Left cardiac atrium (tissue), 4 donors: Measurements from ENCODE around the gene NAIF1. TPM values are rescaled to one million over a fixed set of nuclear protein-coding genes. Genes with fewer than 3 reads are reported as not detected.
A peak's percentile ranks its signal among the peaks of the same experiment; 100 is the strongest.
"Not testable (repeated sequence)": the region's sequence is repeated elsewhere in the genome, so short reads cannot be mapped to it uniquely, and the experiment has no call there.

Source experiments
- ATAC-seq, 2 donors: fragments of 200-7000 bp; cut with Tn5 transposase; one replicate each; pipeline ENCODE4 v1.9.1; 2020; ENCODE audit warnings: mild to moderate bottlenecking in 2 of 2, moderate library complexity in 2 of 2
- DNase-seq: peaks from one replicate; pipeline ENCODE4 v3.0.0-alpha.2; 2020
- intact Hi-C, 2 donors: fragments of 100-400 bp; cut with DNase I; formaldehyde crosslinking; loops; one replicate each; pipeline versions ENCODE4 v1.14.1 to v1.15.1; 2022 to 2023
- long read RNA-seq: library from polyadenylated mRNA; unstranded; transcript quantifications from one replicate; pipeline ENCODE4 v2.0.0, GENCODE V29; 2021
- total RNA-seq, 2 donors: library from RNA; stranded (reverse); fragmentation: NEBNext Ultra II Directional; extraction: Animal tissue kit (Norgen Biotek cat#: 25700); gene quantifications; one replicate each; pipeline ENCODE4 v1.2.1, GENCODE V29; 2021
- donor health status: DM: no; HTN: yes; CAD: no.
- donor health status: DM: no; HTN: yes; CAD: no; lungs with severe emphysema.
- donor health status: DM: yes; HTN: yes; CAD: no.
- donor health status: Dilated cardiomyopathy.

Gene NAIF1
- 1 to 10 TPM; 5.8 to 6.1 TPM for total RNA-seq
- long read RNA-seq, partial matches to known transcripts, result 0 of 3 reads
- long read RNA-seq, other reads (novel, unspliced or antisense), result 0 of 3 reads

DNA sequence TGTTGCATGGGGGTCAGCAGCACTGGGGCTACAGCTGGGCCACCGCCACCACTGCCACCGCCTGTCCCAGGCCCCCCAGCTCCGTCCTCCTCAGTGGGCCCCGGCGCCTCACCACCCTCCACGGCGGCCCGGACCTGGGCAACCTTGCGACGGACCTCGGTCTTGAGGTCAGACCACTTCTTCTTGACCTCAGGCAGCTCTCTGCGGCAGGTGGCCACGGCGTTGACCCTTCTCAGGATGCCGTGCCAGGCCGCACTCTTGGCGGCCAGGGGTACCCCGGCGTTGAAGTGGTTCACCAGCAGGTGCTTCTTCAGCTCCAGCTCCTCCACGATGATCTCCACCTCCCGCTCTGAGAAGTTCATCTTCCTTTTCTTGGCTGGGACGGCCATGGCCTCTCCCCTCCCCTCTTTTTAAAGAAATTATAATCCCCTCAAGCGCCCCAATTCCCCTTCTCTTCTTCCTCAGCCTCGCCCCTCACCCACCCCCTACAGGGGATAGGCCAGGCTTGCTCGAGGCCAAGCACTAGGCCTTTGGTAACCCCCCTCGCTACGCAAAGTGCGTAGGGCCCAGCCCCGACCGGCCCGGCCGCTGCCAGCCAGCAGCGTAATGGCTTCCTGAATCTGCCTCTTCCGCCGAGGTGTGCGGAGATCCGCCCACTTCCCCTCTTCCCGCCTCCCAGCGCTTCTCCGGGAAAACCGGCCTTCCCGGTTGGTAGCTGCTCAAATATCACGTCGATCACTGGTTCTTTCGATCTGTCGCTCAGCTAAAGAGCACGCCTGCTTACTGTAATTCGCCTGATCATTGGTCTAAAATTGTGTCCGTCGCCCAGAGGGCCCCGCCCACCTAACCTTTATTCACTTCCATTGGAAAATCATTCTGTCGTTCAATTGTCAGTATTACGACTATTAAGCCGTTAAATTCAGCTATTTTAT, at the start of gene NAIF1:
NAIF1 (minus strand) TSS at position 608 of the 932 bp plus-strand sequence; CDS start at position 389, 219 bp downstream.
- intact Hi-C loops, result no loop called here
- DNase-seq (peak; percentile 95), ATAC-seq (peak; percentile 84 to 87)

DNA sequence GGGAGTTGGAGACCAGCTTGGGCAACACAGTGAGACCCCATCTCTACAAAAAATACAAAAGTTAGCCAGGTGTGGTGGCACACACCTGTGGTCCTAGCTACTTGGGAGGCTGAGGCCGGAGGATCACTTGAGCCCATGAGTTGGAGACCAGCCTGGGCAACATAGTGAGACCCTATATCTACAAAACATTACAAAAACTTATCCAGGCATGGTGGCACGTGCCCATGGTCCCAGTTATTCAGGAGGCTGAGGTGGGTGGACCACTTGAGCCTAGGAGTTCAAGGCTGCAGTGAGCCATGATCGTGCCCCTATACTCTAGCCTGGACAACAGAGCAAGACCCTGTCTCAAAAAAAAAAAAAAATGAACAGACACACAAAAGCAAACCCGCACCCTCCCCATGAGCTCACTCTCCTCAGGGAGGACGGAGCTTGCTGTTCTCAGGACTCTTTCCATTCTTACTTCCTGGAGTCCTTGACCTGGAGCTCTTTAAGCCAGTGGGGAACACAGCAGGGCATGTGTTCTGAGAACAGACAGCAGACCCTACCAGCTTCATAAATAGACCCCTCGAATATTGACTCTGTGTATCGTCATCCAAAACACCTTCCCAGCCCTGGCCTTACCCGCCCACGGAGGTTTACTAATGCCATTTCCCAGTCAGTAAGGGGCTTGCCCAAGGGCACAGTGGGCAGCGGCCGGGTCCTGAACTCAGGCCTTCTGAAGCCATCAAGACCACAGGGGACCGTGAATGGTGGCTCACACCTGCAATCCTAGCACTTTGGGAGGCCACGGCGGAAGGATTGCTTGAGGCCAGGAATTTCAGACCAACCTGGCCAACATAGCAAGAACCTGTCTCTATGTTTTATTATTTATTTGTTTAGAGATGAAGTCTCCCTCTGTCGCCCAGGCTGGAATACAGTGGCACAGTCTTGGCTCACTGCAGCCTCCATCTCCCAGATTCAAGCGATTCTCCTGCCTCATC, 49.3 kb upstream of the NAIF1 start:
- intact Hi-C loops, result loop anchor here (2.0 to 10.0 kb wide), 3 partner anchors 34 to 174 kb away; no protein-coding TSS in a partner anchor
- DNase-seq (no peak), ATAC-seq (no peak)

DNA sequence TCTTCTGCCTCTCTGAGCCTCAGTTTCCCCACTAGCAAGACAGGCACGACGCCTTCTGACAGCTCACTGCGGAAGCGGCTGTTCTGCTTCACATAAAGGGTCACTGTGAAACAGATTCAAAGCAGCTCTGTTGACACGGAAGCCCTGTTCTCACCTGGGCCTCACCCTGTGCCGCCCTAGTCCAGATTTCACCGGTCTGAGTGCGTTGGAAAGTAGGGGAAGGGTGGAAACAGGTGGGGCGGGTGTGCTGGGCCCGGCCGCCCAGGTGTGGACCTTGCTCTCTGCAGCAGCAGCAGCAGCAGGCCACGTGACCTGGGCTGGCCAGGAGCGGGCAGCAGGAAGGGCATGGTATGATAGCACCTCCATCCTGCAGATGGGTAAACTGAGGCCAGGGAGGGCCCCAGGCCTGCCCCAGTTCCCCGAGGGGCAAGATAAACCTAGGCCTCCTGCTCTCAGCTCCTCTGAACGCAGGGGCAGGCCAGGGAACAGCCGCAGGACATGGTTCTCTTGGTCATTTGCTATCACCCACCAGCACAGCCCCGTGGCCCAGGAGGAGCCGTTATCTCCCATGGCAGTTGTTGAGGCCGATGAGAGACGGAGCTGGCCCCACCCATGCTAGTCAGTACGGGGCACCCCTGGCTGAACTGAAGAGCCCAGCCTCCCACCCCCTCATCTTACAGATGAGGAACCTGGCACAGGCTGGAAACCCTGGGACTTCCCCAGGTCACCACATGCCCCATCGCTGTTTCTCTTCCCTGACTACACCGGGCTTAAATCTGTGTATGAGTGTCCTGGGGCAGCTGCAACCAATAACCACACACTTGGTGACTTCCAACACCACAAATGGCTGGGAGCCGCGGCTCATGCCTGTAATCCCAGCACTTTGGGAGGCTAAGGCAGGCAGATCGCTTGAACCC, 48.3 kb upstream of the NAIF1 start:
- intact Hi-C loops, result loop anchor here (2.0 to 10.0 kb wide), 3 partner anchors 33 to 173 kb away; no protein-coding TSS in a partner anchor

DNA sequence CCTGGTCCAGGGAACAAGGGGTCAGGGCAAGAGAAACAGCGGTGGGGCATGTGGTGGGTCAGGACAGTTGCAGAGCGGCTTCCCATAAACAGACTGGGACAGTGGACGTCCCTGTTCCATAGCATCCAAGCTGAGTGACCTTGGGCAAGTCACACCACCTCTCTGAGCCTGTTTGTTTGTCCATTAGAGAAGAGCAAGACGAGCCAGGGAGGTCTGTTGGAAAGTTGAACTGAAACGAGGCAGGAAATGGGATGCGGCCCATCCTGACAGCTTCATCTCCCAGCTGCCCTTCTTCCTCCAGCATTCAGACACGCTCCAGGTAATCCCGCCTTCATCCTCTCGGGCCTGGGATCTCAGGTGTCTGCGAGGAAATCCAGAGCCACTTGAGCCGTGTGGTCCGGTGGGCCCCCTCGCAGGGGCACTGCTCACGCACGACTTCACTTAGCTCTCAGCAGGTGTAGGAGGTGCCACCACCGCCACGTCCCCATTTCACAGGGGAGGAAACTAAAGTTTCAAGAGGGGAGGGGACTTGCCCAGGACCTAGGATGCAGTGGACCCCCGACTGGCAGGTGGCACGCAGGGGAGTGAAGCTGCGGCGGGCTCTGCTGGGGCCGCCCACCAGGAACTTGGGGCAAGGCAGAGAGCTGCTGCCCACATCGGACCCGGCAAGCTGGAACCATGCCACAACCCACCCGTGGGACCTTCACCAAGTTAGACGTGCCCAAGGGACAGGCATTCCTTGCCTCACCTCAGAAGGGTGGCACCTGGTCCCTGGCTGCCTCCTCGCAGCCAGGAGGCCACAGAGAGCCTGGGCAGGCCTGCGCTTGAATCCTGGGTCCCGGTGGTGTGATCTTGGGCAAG, 47.4 kb upstream of the NAIF1 start:
- intact Hi-C loops, result loop anchor here (5.0 to 10.0 kb wide), 2 partner anchors 32 to 170 kb away; no protein-coding TSS in a partner anchor
- ATAC-seq (no peak), DNase-seq (no peak)

More for the DNA sequence above, 48.3 kb upstream of the NAIF1 start:
- DNase-seq (no peak), ATAC-seq (no peak)

DNA sequence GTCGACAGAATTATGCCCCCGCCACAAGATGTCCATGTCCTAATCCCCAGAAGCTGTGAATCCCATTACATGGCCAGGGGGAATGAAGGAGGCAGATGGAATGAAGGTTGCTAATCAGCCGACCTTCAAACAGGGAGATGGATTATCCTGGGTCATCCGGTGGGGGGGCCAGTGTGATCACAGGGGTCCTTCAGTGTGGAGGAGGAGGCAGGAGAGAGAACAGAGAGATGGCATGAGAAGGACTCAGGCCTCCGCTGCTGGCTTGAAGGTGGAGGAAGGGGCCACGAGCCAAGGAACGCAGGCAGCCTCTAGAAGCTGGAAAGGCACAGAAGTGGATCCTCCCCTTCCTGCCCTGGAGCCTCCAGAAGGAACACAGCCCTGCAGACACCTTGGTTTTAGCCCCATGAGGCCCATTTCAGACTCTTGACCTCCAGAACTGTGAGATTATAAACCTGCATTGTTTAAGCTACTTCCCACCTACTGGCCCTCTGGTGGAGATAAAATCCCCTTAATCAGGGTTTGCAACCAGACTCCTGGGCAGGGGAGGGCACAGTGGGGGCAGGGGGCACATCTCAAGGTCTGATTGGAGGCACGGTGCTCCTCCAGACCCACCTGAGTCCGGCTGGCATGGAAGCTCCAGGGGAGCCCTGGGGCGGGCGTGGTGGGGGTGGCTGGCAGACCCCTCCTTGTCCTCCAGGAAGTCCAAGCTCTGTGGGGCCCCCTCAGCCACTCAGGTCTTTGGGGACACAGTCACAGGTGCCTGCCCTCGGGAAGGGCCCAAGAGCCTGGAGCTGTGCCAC, 46.6 kb upstream of the NAIF1 start:
- intact Hi-C loops, result loop anchor here in 1 of 2 donors (10.0 kb wide), 1 partner anchor 169 kb away; no protein-coding TSS in a partner anchor
- DNase-seq (no peak), ATAC-seq (no peak)

DNA sequence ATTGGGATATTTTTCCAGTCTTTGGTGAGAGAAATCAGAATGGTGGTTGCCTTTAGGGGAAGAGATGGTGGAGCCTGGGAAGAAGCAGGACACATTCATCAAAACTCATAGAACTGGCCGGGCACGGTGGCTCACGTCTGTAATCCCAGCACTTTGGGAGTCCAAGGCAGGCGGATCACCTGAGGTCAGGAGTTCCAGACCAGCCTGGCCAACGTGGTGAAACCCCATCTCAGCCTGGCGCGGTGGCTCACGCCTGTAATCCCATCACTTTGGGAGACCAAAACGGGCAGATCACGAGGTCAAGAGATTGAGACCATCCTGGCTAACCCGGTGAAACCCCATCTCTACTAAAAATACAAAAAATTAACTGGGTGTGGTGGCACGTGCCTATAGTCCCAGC, 44.6 kb upstream of the NAIF1 start:
- intact Hi-C loops, result loop anchor here in 1 of 2 donors (10.0 kb wide), 1 partner anchor 167 kb away; no protein-coding TSS in a partner anchor
- not testable (repeated sequence) for DNase-seq, ATAC-seq

- intact Hi-C loops, result no loop called here
- DNase-seq (no peak), ATAC-seq (peak; percentile 27 to 48)
These were observed 42.1 kb upstream of the NAIF1 start for GRCh38 chr9:128109050-128109709.

GRCh38 chr9:128108269-128109049, 41.3 kb upstream of the NAIF1 start:
- intact Hi-C loops, result no loop called here
- DNase-seq (no peak), ATAC-seq (no peak)

- intact Hi-C loops, result no loop called here
- ATAC-seq (no peak), DNase-seq (no peak)
These were observed 40.5 kb upstream of the NAIF1 start for GRCh38 chr9:128107468-128108268.

- intact Hi-C loops, result no loop called here
- DNase-seq, result no peak
- ATAC-seq, result no peak
These were observed 39.9 kb upstream of the NAIF1 start for GRCh38 chr9:128106940-128107467.

GRCh38 chr9:128106181-128106939, 39.2 kb upstream of the NAIF1 start:
- intact Hi-C loops, result no loop called here
- DNase-seq (no peak), ATAC-seq (no peak)

DNA sequence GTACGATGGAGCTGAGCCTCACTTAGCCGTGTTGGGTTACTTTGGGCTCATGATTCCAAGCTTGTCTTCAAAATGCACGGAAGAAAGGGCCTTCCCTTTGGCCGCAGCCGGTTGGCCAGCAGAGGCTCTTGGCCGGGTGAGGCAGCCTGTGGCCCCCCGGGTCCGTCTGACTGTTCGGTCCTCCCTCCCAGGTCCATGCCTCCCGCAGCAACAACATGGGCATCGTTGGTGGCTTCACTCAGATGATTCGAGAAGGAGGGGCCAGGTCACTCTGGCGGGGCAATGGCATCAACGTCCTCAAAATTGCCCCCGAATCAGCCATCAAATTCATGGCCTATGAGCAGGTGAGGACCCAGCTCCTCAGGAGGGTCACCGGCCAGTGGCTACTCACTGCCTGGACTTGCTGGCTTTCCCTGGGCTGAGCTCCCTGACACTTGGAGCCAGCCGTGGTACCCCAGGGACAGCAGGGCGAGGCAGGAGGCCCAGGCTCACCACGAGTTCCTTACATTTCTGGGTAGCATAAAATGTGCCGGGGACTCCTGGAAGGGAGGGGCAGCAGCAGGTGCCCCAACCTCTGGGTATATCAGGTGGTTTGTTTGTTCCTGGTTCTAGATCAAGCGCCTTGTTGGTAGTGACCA, 38.5 kb upstream of the NAIF1 start:
- intact Hi-C loops, result no loop called here
- ATAC-seq (no peak), DNase-seq (no peak)

- intact Hi-C loops, result no loop called here
- DNase-seq (no peak), ATAC-seq (no peak)
These were observed 37.1 kb upstream of the NAIF1 start for GRCh38 chr9:128104171-128104618.
